Ascending aorta (tissue), 2 donors: ENCODE results near the gene FRAS1. TPM values are rescaled to one million over a fixed set of nuclear protein-coding genes. Genes with fewer than 3 reads are reported as not detected.
"Not testable (repeated sequence)": the region's sequence is repeated elsewhere in the genome, so short reads cannot be mapped to it uniquely, and the experiment has no call there.

Experiments used
- DNase-seq, 2 donors: peaks; one replicate each; pipeline ENCODE4 v3.0.0-alpha.2; 2019; ENCODE audit warnings: low spot score in 2 of 2
- H3K27ac ChIP-seq, 2 donors: fragments of 200-600 bp; sonication (generic); one replicate each; pipeline ENCODE4 v1.5.1; 2016 to 2017; ENCODE audit warnings: mild to moderate bottlenecking in 1 of 2
- H3K27me3 ChIP-seq: fragments of 200-600 bp; sonication (generic); one replicate; pipeline ENCODE4 v1.5.1; 2017
- H3K36me3 ChIP-seq, 2 donors: fragments of 200-600 bp; sonication (generic); one replicate each; pipeline ENCODE4 v1.5.1; 2016
- H3K4me1 ChIP-seq, 2 donors: fragments of 200-600 bp; sonication (generic); one replicate each; pipeline ENCODE4 v1.5.1; 2016 to 2017; ENCODE audit warnings: mild to moderate bottlenecking in 1 of 2
- H3K4me3 ChIP-seq, 2 donors: fragments of 200-600 bp; sonication (generic); one replicate each; pipeline ENCODE4 v1.5.1; 2016 to 2017; ENCODE audit warnings: mild to moderate bottlenecking in 1 of 2
- H3K9me3 ChIP-seq, 2 donors: fragments of 200-600 bp; sonication (generic); one replicate each; pipeline ENCODE4 v1.5.1; 2016
- intact Hi-C: fragments of 100-400 bp; cut with DNase I; formaldehyde crosslinking; loops from one replicate; pipeline ENCODE4 v1.15.1; 2023
- total RNA-seq: library from RNA; depleted of rRNA; stranded (reverse); fragments of >200 nt; gene quantifications from one replicate; pipeline ENCODE4 v1.1.0, GENCODE V29; 2016
- TF ChIP-seq, protein P1 (sequence below), 3 experiments: fragments of 200-600 bp in 2 of 3; fragments of 450-650 bp in 1 of 3; sonication (generic) in 2 of 3; IDR thresholded peaks; one replicate each; pipeline ENCODE4 v1.5.1; 2016 to 2019; ENCODE audit warnings: antibody characterized with exemption in 3 of 3, mild to moderate bottlenecking in 1 of 3, moderate library complexity in 1 of 3

FRAS1 gene
- total RNA-seq, 1 donor from 2014 or later: 0.75 TPM

DNA sequence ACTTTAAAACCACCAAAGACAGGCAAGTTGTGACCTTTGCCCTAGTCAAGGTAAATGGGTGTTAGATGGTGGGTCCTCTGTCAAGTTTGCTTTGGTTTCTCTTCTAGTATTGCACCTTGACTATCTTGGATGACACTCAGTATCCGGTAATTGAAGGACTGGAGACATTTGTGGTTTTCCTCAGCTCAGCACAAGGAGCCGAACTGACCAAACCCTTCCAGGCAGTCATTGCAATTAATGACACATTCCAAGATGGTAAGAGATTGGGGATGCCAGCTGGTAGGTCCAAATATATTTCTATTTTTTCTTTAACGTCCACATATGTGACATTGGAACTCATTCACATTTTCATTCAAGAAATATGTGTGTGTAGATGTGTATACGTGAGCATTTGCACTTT lies 425.2 kb downstream of the FRAS1 start:
- H3K4me1 ChIP-seq: no peaks in the 10 kb centered on the region
- H3K27me3 ChIP-seq: no peaks in the 10 kb centered on the region
- no peak overlapping the region for H3K4me3 ChIP-seq
- no peaks in the 10 kb centered on the region for H3K9me3 ChIP-seq
- no peak overlapping the region for H3K27ac ChIP-seq
- intact Hi-C loops: no loop called here
- TF ChIP-seq, protein P1, sequence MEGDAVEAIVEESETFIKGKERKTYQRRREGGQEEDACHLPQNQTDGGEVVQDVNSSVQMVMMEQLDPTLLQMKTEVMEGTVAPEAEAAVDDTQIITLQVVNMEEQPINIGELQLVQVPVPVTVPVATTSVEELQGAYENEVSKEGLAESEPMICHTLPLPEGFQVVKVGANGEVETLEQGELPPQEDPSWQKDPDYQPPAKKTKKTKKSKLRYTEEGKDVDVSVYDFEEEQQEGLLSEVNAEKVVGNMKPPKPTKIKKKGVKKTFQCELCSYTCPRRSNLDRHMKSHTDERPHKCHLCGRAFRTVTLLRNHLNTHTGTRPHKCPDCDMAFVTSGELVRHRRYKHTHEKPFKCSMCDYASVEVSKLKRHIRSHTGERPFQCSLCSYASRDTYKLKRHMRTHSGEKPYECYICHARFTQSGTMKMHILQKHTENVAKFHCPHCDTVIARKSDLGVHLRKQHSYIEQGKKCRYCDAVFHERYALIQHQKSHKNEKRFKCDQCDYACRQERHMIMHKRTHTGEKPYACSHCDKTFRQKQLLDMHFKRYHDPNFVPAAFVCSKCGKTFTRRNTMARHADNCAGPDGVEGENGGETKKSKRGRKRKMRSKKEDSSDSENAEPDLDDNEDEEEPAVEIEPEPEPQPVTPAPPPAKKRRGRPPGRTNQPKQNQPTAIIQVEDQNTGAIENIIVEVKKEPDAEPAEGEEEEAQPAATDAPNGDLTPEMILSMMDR (IDR thresholded peaks at IDR 0.05): no peak
- no peaks in the 10 kb centered on the region for H3K36me3 ChIP-seq
- DNase-seq: no peak

DNA sequence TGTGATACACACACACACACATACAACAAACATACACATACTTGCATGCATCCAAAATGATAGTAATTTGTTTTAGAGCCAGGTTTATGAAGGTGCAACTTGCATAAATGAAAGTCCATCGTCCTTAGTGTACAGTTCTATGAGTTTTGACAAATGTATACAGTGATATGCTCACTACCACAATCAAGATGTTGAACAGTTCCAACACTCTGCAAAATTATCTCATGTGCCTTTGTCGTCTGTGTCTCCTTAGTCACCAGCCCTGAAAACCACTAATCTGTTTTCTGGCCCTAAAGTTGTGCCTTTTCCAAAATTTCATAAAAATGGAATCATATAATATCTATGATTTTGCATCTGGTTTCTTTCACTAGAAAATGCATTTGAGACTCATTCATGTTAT lies 426.7 kb downstream of the FRAS1 start:
- intact Hi-C loops: no loop called here
- Histone ChIP-seq H3K9me3 (no peaks in the 10 kb centered on the region), H3K4me1 (no peaks in the 10 kb centered on the region), H3K27me3 (no peaks in the 10 kb centered on the region), H3K4me3 (no peak overlapping the region), H3K27ac (no peak overlapping the region), H3K36me3 (no peaks in the 10 kb centered on the region)
- DNase-seq: no peak
- TF ChIP-seq, protein P1 (IDR thresholded peaks at IDR 0.05): no peak

DNA sequence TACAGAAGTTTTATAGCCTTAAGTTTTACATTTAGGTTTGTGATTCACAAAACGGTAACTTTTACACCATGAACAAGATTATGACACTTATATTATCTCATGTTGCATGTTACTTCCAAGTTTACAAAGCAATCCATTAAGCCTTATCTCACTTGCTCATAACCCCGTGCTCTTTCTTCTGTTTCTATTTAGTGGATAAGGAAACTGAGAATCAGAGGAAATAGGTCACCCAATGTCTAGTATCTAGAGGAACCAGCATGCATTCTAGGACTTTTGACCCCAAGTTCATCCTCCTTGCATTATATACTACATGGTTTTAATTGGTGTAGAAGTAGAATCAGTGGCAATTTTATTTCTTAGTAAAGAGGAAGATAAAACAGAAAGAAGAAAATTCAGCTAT lies 427.5 kb downstream of the FRAS1 start:
- Histone ChIP-seq H3K36me3 (no peaks in the 10 kb centered on the region), H3K27me3 (no peaks in the 10 kb centered on the region), H3K9me3 (no peaks in the 10 kb centered on the region), H3K4me3 (no peak overlapping the region), H3K4me1 (no peaks in the 10 kb centered on the region), H3K27ac (no peak overlapping the region)
- no peak for DNase-seq
- intact Hi-C loops: no loop called here
- TF ChIP-seq, protein P1 (IDR thresholded peaks at IDR 0.05): no peak

DNA sequence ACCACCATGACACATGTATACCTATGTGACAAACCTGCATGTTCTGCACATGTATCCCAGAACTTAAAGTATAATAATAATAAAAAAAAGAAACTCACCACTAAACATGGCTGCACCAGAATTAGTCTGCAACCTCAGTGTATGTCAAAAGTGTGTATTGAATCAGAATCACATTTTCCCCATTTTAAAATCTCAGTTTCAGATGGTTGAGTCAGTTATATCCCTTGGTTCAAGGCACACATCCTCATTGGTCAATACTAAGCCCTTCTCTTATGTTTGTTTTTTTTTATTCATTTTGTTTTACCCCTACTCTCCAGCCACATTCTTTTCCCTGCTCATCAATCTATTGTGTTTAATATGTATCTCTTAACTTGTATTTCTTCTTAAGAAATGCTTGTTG lies 436.6 kb downstream of the FRAS1 start:
- Histone ChIP-seq H3K9me3 (no peaks in the 10 kb centered on the region), H3K4me3 (no peak overlapping the region), H3K4me1 (no peaks in the 10 kb centered on the region), H3K36me3 (no peaks in the 10 kb centered on the region), H3K27me3 (no peaks in the 10 kb centered on the region), H3K27ac (no peak overlapping the region)
- TF ChIP-seq, protein P1 (IDR thresholded peaks at IDR 0.05): no peak
- intact Hi-C loops: no loop called here
- DNase-seq: no peak

DNA sequence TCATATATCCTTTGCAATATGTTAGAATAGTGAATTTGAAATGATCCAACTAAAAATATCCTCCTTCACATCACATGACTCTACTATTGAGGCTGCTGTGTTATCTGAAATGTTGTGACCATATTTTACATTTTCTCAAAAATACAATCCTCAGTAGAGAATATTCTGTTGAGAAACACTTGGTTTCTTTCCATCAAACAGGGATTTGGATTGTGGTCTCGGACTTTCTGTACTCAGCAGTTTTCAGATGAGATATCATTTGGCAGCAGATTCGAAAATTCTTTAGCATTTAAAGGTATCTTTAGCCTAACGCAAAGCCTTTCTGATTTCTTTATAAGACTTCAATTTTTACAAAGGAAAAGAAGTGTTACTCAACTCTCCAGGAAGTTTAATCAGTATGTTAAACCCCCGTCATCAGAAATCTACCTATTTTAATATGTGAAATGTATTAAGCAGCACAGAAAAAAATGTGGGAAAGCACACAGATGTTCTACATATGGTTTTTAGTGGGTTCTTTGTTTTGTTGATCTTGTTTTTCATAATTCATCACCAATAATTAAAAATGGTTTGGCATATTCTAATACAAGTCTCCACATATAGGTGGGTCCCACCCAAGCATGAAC lies 439.0 kb downstream of the FRAS1 start:
- intact Hi-C loops: no loop called here
- Histone ChIP-seq H3K4me1 (no peaks in the 10 kb centered on the region), H3K27me3 (no peaks in the 10 kb centered on the region), H3K9me3 (no peaks in the 10 kb centered on the region), H3K36me3 (no peaks in the 10 kb centered on the region), H3K4me3 (no peak overlapping the region), H3K27ac (no peak overlapping the region)
- TF ChIP-seq, protein P1 (IDR thresholded peaks at IDR 0.05): no peak
- DNase-seq: no peak

DNA sequence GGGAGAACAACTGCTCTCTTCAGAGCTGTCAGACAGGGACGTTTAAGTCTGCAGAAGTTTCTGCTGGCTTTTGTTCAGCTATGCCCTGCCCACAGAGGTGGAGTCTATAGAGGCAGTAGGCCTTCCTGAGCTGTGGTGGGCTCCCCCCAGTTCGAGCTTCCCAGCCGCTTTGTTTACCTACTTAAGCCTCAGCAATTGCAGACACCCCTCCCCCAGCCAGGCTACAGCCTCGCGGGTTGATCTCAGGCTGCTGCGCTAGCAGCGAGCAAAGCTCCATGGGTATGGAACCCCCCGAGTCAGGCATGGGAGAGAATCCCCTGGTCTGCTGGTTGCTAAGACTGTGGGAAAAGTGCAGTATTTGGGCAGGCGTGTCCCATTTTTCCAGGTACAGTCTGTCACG lies 449.1 kb downstream of the FRAS1 start:
- H3K4me1 ChIP-seq, intact Hi-C loops, H3K4me3 ChIP-seq, H3K36me3 ChIP-seq, H3K27me3 ChIP-seq, H3K9me3 ChIP-seq, H3K27ac ChIP-seq, DNase-seq: not testable (repeated sequence)
